ENCODE measurements around the gene ELMO1. TPM values are rescaled to one million over a fixed set of nuclear protein-coding genes. Genes with fewer than 3 reads are reported as not detected.

ELMO1 gene
- total and polyA plus RNA-seq, 4 donors: 29.2 to 98.3 (median 86.8) TPM

DNA sequence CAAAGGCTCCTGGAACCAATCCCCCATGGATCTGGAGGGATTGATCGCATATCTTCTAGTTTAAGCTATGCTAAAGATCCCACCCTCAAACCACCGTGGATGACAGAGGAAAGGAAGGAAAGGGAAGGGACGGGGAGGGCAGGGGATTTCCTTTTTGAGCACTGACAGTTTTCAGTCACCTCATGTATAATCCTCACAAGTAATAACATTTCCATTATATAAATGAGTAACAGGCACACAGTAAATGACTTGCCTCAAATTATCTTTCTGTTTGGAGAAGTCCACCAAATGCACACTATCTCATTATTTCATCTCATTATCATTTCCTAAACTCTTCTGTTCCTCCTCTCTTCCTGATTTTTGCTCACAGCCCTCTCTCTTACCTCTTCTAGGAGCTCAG, 597.3 kb downstream of the ELMO1 start:
- H3K36me3 ChIP-seq (ENCODE audit: control insufficient read depth, insufficient read depth, low read length): peaks cover 11% of the 10 kb centered on the region
- no peaks in the 10 kb centered on the region for H3K4me1 ChIP-seq (ENCODE audit: control insufficient read depth, insufficient read depth, low read length)
- no CpG with 5 or more reads among the region's 3 CpGs for WGBS (ENCODE audit: insufficient coverage)
- no peak for DNase-seq (ENCODE audit: low read depth in 4 of 6, low spot score in 6 of 6)
- H3K4me3 ChIP-seq (ENCODE audit: low read depth, low read length): no peak overlapping the region
- no peak overlapping the region for H3K27ac ChIP-seq (ENCODE audit: low read depth, low read length)
- H3K9me3 ChIP-seq (ENCODE audit: control insufficient read depth, insufficient read depth, low read length): peaks cover 3% of the 10 kb centered on the region
- no peaks in the 10 kb centered on the region for H3K27me3 ChIP-seq (ENCODE audit: control insufficient read depth, insufficient read depth, low read length)

DNA sequence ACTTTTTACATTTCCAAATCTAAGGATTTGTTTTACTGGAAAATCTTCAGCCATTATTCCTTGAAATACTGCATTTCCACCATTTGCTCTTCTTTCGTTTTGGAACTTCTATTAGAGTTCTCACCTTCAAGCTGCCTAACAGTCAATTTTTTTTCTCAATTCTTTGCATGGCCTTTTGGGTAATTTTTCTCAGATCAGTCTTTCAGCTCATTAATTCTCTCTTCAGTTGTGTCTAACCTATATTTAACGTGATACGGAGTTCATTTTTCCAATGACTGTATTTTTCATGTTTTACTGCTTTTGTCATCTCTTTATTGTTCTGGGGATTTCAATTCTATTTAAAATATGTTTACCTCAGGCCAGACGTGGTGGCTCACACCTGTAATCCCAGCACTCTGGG, 600.7 kb downstream of the ELMO1 start:
- peaks cover 3% of the 10 kb centered on the region for H3K9me3 ChIP-seq (ENCODE audit: control insufficient read depth, insufficient read depth, low read length)
- no peak for DNase-seq (ENCODE audit: low read depth in 4 of 6, low spot score in 6 of 6)
- H3K27me3 ChIP-seq (ENCODE audit: control insufficient read depth, insufficient read depth, low read length): no peaks in the 10 kb centered on the region
- H3K4me1 ChIP-seq (ENCODE audit: control insufficient read depth, insufficient read depth, low read length): no peaks in the 10 kb centered on the region
- no peaks in the 10 kb centered on the region for H3K36me3 ChIP-seq (ENCODE audit: control insufficient read depth, insufficient read depth, low read length)
- WGBS (ENCODE audit: insufficient coverage): 88% methylated on average over 1 of the region's 4 CpGs
- H3K27ac ChIP-seq (ENCODE audit: low read depth, low read length): no peak overlapping the region
- H3K4me3 ChIP-seq (ENCODE audit: low read depth, low read length): no peak overlapping the region

DNA sequence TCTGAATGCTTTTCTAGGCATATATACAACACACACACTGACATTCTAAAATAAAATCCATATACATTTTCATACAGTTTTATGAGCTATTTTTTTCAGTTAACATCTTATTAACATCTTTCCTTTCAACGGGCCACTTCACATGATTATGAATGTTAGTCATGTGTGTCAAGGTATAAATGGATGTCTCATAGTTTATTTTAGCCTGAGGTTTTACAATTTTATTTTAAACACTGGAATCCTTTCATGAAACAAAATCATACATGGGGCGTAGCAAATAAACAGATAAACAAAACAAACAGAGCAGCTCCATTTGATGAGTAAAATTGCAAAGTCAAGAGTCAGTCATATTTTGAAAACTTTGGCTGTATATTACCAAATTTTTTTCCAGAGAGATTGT, 604.3 kb downstream of the ELMO1 start:
- Histone ChIP-seq H3K4me3 (ENCODE audit: low read depth, low read length) (no peak overlapping the region), H3K9me3 (ENCODE audit: control insufficient read depth, insufficient read depth, low read length) (peaks cover 3% of the 10 kb centered on the region), H3K4me1 (ENCODE audit: control insufficient read depth, insufficient read depth, low read length) (no peaks in the 10 kb centered on the region), H3K36me3 (ENCODE audit: control insufficient read depth, insufficient read depth, low read length) (no peaks in the 10 kb centered on the region), H3K27ac (ENCODE audit: low read depth, low read length) (no peak overlapping the region), H3K27me3 (ENCODE audit: control insufficient read depth, insufficient read depth, low read length) (no peaks in the 10 kb centered on the region)
- peak in 1 of 6 donors; percentile 22 for DNase-seq (ENCODE audit: low read depth in 4 of 6, low spot score in 6 of 6)
- WGBS (ENCODE audit: insufficient coverage): no CpG with 5 or more reads among the region's 2 CpGs

DNA sequence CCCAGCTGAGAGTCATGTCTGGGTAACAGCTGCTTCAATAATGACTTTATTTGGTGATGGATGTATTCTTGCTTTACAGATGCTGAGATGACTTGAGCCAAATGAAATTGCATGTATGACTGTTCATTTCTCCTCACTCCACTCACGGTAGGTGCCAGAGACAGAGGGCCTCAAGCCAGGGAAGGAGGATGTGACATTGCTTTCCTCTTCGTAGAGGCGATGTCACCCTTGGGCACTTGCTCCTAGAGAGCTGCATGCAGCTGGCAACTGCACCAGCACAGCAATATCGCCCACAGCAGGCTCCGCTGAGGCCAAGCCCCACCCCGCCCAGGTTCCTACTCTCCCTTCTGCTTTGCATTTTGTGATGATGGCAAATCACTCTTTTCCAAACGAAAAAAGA, 607.8 kb downstream of the ELMO1 start:
- no peaks in the 10 kb centered on the region for H3K36me3 ChIP-seq (ENCODE audit: control insufficient read depth, insufficient read depth, low read length)
- WGBS (ENCODE audit: insufficient coverage): 56% methylated on average over 4 of the region's 7 CpGs

DNA sequence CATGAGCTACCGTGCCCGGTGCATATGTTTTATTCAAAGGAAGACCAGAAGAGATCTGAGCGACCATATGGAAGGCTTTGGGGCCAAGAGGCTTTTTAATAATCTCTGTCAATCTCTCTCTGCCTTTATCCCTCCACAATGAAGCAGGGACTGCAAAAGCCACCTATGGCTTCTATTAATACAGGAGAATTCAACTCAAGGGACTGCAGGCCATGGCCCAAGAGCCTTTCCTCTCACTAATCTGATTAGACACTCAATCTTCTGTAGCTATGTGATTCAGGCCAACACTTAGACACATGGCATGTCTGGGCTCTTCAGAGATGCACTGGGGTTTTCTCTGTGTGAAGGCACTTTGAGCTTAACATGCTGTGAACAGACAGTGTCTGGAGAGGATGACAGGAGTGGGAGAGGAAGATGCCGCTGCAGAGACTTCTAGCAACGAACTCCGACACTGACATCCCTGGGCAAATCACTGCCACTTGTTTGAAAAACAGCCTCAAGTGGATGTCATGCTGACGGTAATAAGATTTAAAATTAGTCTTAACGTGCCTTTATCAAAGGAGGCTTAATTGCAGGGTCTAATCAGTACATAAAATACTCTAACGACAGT, 609.9 kb downstream of the ELMO1 start:
- Histone ChIP-seq H3K27ac (ENCODE audit: low read depth, low read length) (no peak overlapping the region), H3K4me3 (ENCODE audit: low read depth, low read length) (no peak overlapping the region), H3K9me3 (ENCODE audit: control insufficient read depth, insufficient read depth, low read length) (no peaks in the 10 kb centered on the region), H3K36me3 (ENCODE audit: control insufficient read depth, insufficient read depth, low read length) (no peaks in the 10 kb centered on the region), H3K4me1 (ENCODE audit: control insufficient read depth, insufficient read depth, low read length) (no peaks in the 10 kb centered on the region), H3K27me3 (ENCODE audit: control insufficient read depth, insufficient read depth, low read length) (no peaks in the 10 kb centered on the region)
- 61% methylated on average over 5 of the region's 9 CpGs for WGBS (ENCODE audit: insufficient coverage)
- DNase-seq (ENCODE audit: low read depth in 4 of 6, low spot score in 6 of 6): peak in 2 of 6 donors; percentile 39 to 45

More for the DNA sequence above, 607.8 kb downstream of the ELMO1 start:
- peak in 2 of 6 donors; percentile 8 to 67 for DNase-seq (ENCODE audit: low read depth in 4 of 6, low spot score in 6 of 6)
- H3K27ac ChIP-seq (ENCODE audit: low read depth, low read length): no peak overlapping the region
- no peak overlapping the region for H3K4me3 ChIP-seq (ENCODE audit: low read depth, low read length)
- no peaks in the 10 kb centered on the region for H3K9me3 ChIP-seq (ENCODE audit: control insufficient read depth, insufficient read depth, low read length)
- no peaks in the 10 kb centered on the region for H3K27me3 ChIP-seq (ENCODE audit: control insufficient read depth, insufficient read depth, low read length)
- no peaks in the 10 kb centered on the region for H3K4me1 ChIP-seq (ENCODE audit: control insufficient read depth, insufficient read depth, low read length)

DNA sequence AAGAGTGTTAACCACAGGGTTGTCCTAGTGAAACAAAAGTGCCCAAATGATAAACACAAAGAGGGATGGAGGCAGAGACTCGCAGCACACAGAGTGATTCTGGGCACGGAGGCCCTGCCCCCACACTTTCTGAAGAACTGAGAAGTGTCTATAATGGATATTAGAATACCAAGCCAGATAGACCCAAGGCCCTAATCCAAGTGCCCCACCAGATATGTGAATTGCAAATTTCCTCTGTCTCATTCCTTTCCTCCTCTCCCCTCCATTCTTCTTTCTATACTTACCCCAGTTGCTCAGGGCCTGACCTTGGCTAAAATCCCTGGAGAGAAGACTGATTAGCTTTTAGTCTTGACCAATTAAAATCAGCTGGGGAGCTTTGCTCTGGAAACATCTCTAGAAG, 617.6 kb downstream of the ELMO1 start:
- H3K4me3 ChIP-seq (ENCODE audit: low read depth, low read length): no peak overlapping the region
- no peaks in the 10 kb centered on the region for H3K27me3 ChIP-seq (ENCODE audit: control insufficient read depth, insufficient read depth, low read length)
- H3K9me3 ChIP-seq (ENCODE audit: control insufficient read depth, insufficient read depth, low read length): peaks cover 3% of the 10 kb centered on the region
- no peaks in the 10 kb centered on the region for H3K4me1 ChIP-seq (ENCODE audit: control insufficient read depth, insufficient read depth, low read length)
- DNase-seq (ENCODE audit: low read depth in 4 of 6, low spot score in 6 of 6): no peak
- H3K27ac ChIP-seq (ENCODE audit: low read depth, low read length): no peak overlapping the region
- no CpG with 5 or more reads among the region's 2 CpGs for WGBS (ENCODE audit: insufficient coverage)
- no peaks in the 10 kb centered on the region for H3K36me3 ChIP-seq (ENCODE audit: control insufficient read depth, insufficient read depth, low read length)

DNA sequence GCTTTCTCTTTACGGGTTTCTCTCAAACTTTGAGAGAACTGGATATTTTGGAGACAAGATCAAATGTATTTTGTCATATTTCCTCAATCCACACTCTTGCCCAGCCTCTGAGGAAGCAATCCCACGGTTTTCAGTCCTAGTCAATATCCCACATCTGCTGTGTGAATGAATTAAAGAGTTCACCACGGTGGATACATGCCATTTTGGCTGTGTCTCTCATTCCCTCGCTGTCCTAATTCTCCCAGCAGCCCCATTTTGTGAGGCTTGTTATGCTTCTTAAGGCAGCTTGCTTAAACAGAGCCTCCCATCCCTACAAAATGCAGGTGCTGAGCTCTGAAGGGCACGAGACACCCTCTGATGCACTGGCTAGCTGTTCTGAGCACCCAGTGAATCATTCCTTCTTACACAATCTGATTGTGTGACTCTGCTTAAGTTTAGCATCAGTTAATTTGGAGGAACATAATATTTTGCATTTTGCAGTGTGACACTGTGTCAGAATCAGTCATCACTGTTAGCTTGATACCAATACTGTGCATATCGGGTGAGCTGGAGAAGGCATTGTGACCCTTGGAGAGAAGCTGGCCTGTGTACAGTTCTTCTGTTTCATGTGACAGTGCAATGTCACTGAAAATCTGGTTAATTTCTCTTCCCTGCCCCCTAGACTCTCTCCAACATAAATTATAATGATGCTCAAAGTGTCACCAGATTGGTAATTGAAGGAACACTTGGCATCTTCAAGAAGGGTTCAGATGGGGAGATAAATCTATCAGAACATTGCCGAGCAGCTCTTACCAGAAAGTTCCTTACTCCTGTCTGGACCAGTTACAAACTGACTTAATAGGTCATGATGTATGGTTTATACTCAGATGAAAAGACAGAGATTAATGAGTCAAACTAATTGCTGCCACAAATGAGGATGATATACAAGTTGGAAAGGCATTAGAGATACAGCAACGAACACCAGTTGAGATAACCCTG, 620.6 kb downstream of the ELMO1 start:
- Histone ChIP-seq H3K9me3 (ENCODE audit: control insufficient read depth, insufficient read depth, low read length) (peaks cover 3% of the 10 kb centered on the region), H3K4me1 (ENCODE audit: control insufficient read depth, insufficient read depth, low read length) (no peaks in the 10 kb centered on the region), H3K27me3 (ENCODE audit: control insufficient read depth, insufficient read depth, low read length) (no peaks in the 10 kb centered on the region), H3K36me3 (ENCODE audit: control insufficient read depth, insufficient read depth, low read length) (no peaks in the 10 kb centered on the region), H3K27ac (ENCODE audit: low read depth, low read length) (no peak overlapping the region), H3K4me3 (ENCODE audit: low read depth, low read length) (no peak overlapping the region)
- peak in 1 of 6 donors; percentile 18 for DNase-seq (ENCODE audit: low read depth in 4 of 6, low spot score in 6 of 6)
- 76% methylated on average over 5 of the region's 8 CpGs for WGBS (ENCODE audit: insufficient coverage)

DNA sequence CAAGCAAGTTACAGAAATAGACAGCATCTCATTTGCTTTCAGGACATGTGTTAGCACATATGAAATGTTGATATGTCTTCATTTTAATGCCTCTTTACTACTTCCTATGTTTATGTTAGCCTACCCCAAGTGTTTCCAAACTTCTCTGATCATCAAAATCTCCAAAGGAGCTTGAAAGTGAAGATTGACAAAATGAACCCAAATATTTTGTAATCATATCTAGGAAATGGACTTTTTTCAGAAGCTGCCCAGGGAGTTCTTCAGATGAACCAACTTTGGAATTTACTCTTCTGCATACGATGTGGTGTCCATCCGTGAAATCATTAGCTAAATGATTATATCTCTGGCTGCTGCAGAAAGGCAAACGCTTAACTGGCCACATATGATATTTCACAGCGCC, 623.2 kb downstream of the ELMO1 start:
- Histone ChIP-seq H3K4me1 (ENCODE audit: control insufficient read depth, insufficient read depth, low read length) (no peaks in the 10 kb centered on the region), H3K27me3 (ENCODE audit: control insufficient read depth, insufficient read depth, low read length) (no peaks in the 10 kb centered on the region), H3K4me3 (ENCODE audit: low read depth, low read length) (no peak overlapping the region), H3K36me3 (ENCODE audit: control insufficient read depth, insufficient read depth, low read length) (no peaks in the 10 kb centered on the region), H3K27ac (ENCODE audit: low read depth, low read length) (no peak overlapping the region), H3K9me3 (ENCODE audit: control insufficient read depth, insufficient read depth, low read length) (no peaks in the 10 kb centered on the region)
- WGBS (ENCODE audit: insufficient coverage): 95% methylated on average over 3 of the region's 4 CpGs
- DNase-seq (ENCODE audit: low read depth in 4 of 6, low spot score in 6 of 6): peak in 1 of 6 donors; percentile 14

DNA sequence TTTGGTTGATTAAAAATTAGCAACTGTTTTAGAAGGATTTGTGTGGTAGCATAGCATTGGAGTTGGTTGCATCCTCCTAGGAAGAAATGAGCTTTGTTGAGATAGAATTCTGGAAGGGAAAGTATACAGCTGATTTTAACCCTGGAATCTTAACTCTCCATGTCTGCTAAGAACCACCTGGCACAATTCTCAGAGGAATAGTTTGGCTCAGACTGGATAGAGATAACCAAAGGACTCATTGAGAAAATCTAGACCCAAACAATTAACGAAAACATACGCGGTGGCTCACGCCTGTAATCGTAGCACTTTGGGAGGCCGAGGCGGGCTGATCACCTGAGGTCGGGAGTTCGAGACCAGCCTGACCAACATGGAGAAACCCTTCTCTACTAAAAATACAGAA, 625.3 kb downstream of the ELMO1 start:
- no peak overlapping the region for H3K27ac ChIP-seq (ENCODE audit: low read depth, low read length)
- DNase-seq (ENCODE audit: low read depth in 4 of 6, low spot score in 6 of 6): no peak
- 100% methylated on average over 1 of the region's 9 CpGs for WGBS (ENCODE audit: insufficient coverage)

DNA sequence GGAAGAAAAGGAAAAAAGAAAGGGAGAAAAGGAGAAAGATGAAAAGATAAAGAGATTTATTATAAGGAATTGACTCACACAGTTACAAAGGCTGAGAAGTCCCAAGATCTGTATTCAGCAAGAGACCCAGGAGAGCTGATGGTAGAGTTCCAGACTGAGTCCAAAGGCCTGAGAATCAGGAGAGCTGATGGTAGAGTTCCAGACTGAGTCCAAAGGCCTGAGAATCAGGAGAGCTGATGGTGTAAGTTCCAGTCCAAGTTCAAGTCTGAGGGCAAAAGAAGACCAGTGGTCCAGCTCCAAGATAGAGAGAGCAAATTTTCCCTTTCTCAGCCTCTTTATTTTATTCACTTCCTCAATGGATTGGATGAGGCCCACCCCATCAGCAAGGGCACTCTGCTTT, 627.0 kb downstream of the ELMO1 start:
- Histone ChIP-seq H3K27me3 (ENCODE audit: control insufficient read depth, insufficient read depth, low read length) (no peaks in the 10 kb centered on the region), H3K4me3 (ENCODE audit: low read depth, low read length) (no peak overlapping the region), H3K4me1 (ENCODE audit: control insufficient read depth, insufficient read depth, low read length) (no peaks in the 10 kb centered on the region), H3K9me3 (ENCODE audit: control insufficient read depth, insufficient read depth, low read length) (no peaks in the 10 kb centered on the region), H3K27ac (ENCODE audit: low read depth, low read length) (no peak overlapping the region), H3K36me3 (ENCODE audit: control insufficient read depth, insufficient read depth, low read length) (no peaks in the 10 kb centered on the region)
- DNase-seq (ENCODE audit: low read depth in 4 of 6, low spot score in 6 of 6): no peak

More for the DNA sequence above, 625.3 kb downstream of the ELMO1 start:
- no peaks in the 10 kb centered on the region for H3K4me1 ChIP-seq (ENCODE audit: control insufficient read depth, insufficient read depth, low read length)
- no peaks in the 10 kb centered on the region for H3K27me3 ChIP-seq (ENCODE audit: control insufficient read depth, insufficient read depth, low read length)
- H3K4me3 ChIP-seq (ENCODE audit: low read depth, low read length): no peak overlapping the region
- no peaks in the 10 kb centered on the region for H3K9me3 ChIP-seq (ENCODE audit: control insufficient read depth, insufficient read depth, low read length)
- no peaks in the 10 kb centered on the region for H3K36me3 ChIP-seq (ENCODE audit: control insufficient read depth, insufficient read depth, low read length)
